Stimulated activated naive CD8-positive, alpha-beta T cell treated with anti-CD3 and anti-CD28 coated beads, Interleukin-15, Interleukin-2, amounts not matched to agents 100 U/mL and 50 U/mL, for 24 hours (primary cell): Measurements from ENCODE around the gene ZNF397.

ENCODE experiments used
- ATAC-seq: fragments of 150-1000 bp; cut with Tn5 transposase; one replicate; pipeline ENCODE4 v1.10.0; 2021
- DNase-seq: peaks from one replicate; pipeline ENCODE4 v3.0.0; 2021

Gene ZNF397

DNA sequence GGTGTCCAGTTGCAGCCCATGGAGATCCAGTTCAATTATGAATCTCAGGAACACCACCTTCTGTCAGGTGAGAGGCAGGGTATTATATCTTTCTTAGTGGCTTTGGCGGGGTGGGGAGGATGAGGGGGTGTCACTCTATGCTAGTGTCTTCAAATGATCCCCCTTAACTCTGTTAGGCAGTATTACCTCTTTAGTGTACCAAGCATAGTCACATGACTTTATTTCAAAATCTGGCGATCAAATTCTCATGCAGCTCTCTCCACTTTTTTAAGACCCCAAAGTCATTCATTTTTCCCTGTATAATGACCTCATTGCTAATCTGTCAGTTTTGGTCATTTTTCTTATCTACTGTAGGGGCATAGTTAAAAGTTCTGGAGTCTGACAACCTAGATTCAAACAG is 50.3 kb downstream of the ZNF397 start:
- ATAC-seq (no peak), DNase-seq (no peak)

DNA sequence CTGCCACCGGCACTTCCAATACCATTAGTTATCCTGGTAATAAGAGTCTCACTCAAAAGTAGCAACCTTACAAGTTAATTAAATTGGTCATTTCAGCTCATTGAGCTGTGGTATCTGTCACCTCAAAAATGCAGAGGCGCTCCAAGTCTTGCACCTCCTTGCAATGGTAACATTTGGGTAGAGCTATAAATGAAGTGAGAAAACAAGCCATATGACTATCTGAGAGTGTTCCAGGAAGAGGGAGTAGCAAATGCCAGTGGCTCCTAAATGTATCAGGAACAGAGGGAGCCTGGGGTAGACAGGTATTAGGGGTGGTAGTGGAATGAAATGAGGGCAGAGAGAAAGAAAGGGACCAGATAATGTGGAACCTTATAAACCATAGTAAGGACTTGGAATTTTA is 55.2 kb downstream of the ZNF397 start:
- DNase-seq (no peak), ATAC-seq (no peak)

DNA sequence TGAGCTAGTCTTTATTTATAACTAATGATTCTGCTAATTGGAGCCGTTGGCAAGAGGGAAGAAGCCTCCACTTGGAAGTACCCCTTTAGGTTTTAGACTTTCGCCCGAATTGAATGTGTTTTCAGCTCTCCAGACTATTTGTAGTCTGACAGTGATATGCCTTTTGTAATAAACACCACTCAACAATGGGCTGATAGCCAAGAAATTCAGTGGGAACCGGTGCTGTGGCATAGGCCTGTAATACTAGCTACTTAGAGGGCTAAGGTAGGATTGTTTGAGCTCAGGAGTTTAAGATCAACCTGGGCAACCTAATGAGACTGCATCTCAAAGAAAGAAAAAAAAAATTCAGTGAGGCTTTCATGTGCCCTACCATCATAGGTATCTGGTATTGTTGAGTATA is 62.8 kb downstream of the ZNF397 start:
- ATAC-seq (no peak), DNase-seq (no peak)

DNA sequence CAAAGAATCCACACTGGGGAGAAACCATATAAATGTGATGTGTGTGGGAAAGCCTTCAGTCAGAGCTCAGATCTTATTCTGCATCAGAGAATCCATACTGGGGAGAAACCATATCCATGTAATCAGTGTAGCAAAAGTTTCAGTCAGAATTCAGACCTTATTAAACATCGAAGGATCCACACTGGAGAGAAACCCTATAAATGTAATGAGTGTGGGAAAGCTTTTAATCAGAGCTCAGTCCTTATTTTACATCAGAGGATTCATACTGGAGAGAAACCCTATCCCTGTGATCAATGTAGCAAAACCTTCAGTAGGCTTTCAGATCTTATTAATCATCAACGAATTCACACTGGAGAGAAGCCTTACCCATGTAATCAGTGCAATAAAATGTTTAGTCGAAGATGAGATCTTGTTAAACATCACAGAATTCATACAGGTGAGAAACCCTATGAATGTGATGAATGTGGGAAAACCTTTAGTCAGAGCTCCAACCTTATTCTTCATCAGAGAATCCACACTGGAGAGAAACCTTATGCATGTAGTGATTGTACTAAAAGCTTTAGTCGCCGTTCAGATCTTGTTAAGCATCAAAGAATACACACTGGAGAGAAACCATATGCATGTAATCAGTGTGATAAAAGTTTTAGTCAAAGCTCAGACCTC is 65.9 kb downstream of the ZNF397 start:
- no peak for DNase-seq
- no peak for ATAC-seq
